SK-N-SH (cell line): Measurements from ENCODE around the gene C6orf89. TPM values are rescaled to one million over a fixed set of nuclear protein-coding genes. Genes with fewer than 3 reads are reported as not detected.

Source experiments
- CTCF ChIA-PET: fragments of 300-600, 350-600 bp; formaldehyde crosslinking; extraction: SDS; loops from one replicate; lab custom pipeline; 2021; lab: Yijun Ruan, JAX
- POLR2A ChIA-PET: fragments of 350-600 bp; sonication (Branson Sonifier 250); formaldehyde crosslinking; extraction: SDS; loops from one replicate; lab custom pipeline; 2020; ENCODE audit warnings: antibody characterized with exemption, inconsistent platforms; lab: Yijun Ruan, JAX
- DNase-seq: peaks from one replicate; pipeline ENCODE4 v3.0.0; 2012
- H2AFZ ChIP-seq: fragments of 200-600 bp; sonication (generic); 2 replicates; pipeline ENCODE4 v1.8.1; 2016; ENCODE audit warnings: antibody characterized with exemption, mild to moderate bottlenecking, low read depth
- H3F3A ChIP-seq: fragments of 200-600 bp; sonication (generic); replicated peaks from 2 replicates; pipeline ENCODE3; 2016; ENCODE audit warnings: antibody characterized with exemption, mild to moderate bottlenecking; ENCODE audit not compliant: insufficient read depth
- H3K27ac ChIP-seq, 2 experiments: fragments of 200-500 bp in 1 of 2; fragments of 200-600 bp in 1 of 2; sonication (Bioruptor generic) in 1 of 2; sonication (generic), shearing (Covaris generic) in 1 of 2; 2 replicates each; pipeline versions ENCODE4 v1.5.1 to v1.6.1; 2014 to 2016; ENCODE audit warnings: low read depth in 2 of 2, inconsistent platforms in 1 of 2, low read length in 1 of 2, mild to moderate bottlenecking in 1 of 2, mixed read lengths in 1 of 2
- H3K27me3 ChIP-seq: fragments of 200-600 bp; sonication (generic), shearing (Covaris generic); 2 replicates; pipeline ENCODE4 v1.6.1; 2016; ENCODE audit warnings: mixed run types; ENCODE audit not compliant: insufficient read depth
- H3K36me3 ChIP-seq, 2 experiments: fragments of 200-500 bp in 1 of 2; fragments of 200-600 bp in 1 of 2; sonication (Bioruptor generic) in 1 of 2; sonication (generic) in 1 of 2; replicated peaks in 1 of 2; 2 replicates each; pipeline versions ENCODE3 to v1.5.1; 2014 to 2016; ENCODE audit warnings: low read length in 1 of 2, mild to moderate bottlenecking in 1 of 2; ENCODE audit not compliant: insufficient read depth in 2 of 2, control insufficient read depth in 1 of 2
- H3K4me1 ChIP-seq, 2 experiments: fragments of 200-500 bp in 1 of 2; fragments of 200-600 bp in 1 of 2; sonication (Bioruptor generic) in 1 of 2; sonication (generic), shearing (Covaris generic) in 1 of 2; 2 replicates each; pipeline versions ENCODE4 v1.5.1 to v1.6.1; 2014 to 2016; ENCODE audit warnings: low read depth in 1 of 2, low read length in 1 of 2, mixed run types in 1 of 2; ENCODE audit not compliant: insufficient read depth in 2 of 2, control insufficient read depth in 1 of 2
- H3K4me2 ChIP-seq: fragments of 200-600 bp; sonication (generic), shearing (Covaris generic); 2 replicates; pipeline ENCODE4 v1.6.1; 2017; ENCODE audit warnings: mixed run types
- H3K4me3 ChIP-seq, 2 experiments: fragments of 200-500 bp in 1 of 2; fragments of 200-600 bp in 1 of 2; sonication (Bioruptor generic) in 1 of 2; sonication (generic), shearing (Covaris generic) in 1 of 2; 2 replicates each; pipeline versions ENCODE4 v1.5.1 to v1.8.1; 2014 to 2016; ENCODE audit warnings: low read depth in 2 of 2, inconsistent platforms in 1 of 2, low read length in 1 of 2, mild to moderate bottlenecking in 1 of 2, mixed read lengths in 1 of 2, moderate library complexity in 1 of 2
- H3K79me2 ChIP-seq: fragments of 200-600 bp; sonication (generic); 2 replicates; pipeline ENCODE4 v1.8.1; 2017; ENCODE audit warnings: mild to moderate bottlenecking; ENCODE audit not compliant: insufficient read depth
- H3K9ac ChIP-seq: fragments of 200-600 bp; sonication (generic); 2 replicates; pipeline ENCODE4 v1.6.1; 2017; ENCODE audit warnings: mixed run types
- H3K9me2 ChIP-seq: fragments of 200-600 bp; sonication (generic); 2 replicates; pipeline ENCODE4 v1.6.1; 2017; ENCODE audit warnings: mixed run types
- H3K9me3 ChIP-seq: fragments of 200-600 bp; sonication (generic); 2 replicates; pipeline ENCODE4 v1.6.1; 2017; ENCODE audit warnings: mixed run types, mild to moderate bottlenecking, moderate library complexity
- H4K20me1 ChIP-seq: fragments of 200-600 bp; sonication (generic); 2 replicates; pipeline ENCODE4 v1.6.1; 2017; ENCODE audit warnings: mild to moderate bottlenecking, mixed run types; ENCODE audit not compliant: insufficient read depth
- CHD2 ChIP-seq: fragments of 150-350 bp; IDR thresholded peaks from 2 replicates; pipeline ENCODE4 v1.6.1; 2018; ENCODE audit warnings: low read length; ENCODE audit not compliant: partially characterized antibody
- EP300 ChIP-seq, 2 experiments: IDR thresholded peaks; 2 replicates each; pipeline versions ENCODE4 v1.4.0 to v1.6.1; 2012; ENCODE audit warnings: borderline replicate concordance in 1 of 2, low read depth in 1 of 2, low read length in 1 of 2
- EZH2phosphoT487 ChIP-seq: fragments of 200-600 bp; sonication (generic); IDR thresholded peaks from 2 replicates; pipeline ENCODE4 v1.6.1; 2017; ENCODE audit warnings: low read depth, mixed run types, mild to moderate bottlenecking, antibody characterized with exemption, moderate library complexity, borderline replicate concordance
- FOXJ3 ChIP-seq: sonication (generic); formaldehyde crosslinking; IDR thresholded peaks from 2 replicates; pipeline ENCODE4 v1.5.1; 2020; ENCODE audit warnings: mild to moderate bottlenecking, missing genetic modification reagents
- MEF2A ChIP-seq: IDR thresholded peaks from 2 replicates; pipeline ENCODE4 v1.4.0; 2012; ENCODE audit warnings: low read depth, borderline replicate concordance
- MXI1 ChIP-seq: IDR thresholded peaks from 2 replicates; pipeline ENCODE4 v1.6.1; 2012; ENCODE audit warnings: mild to moderate bottlenecking, low read depth, low read length, improper control_type of control experiment
- NFIC ChIP-seq: IDR thresholded peaks from 2 replicates; pipeline ENCODE4 v1.4.0; 2012; ENCODE audit warnings: borderline replicate concordance
- POLR2AphosphoS5 ChIP-seq: IDR thresholded peaks from 2 replicates; pipeline ENCODE4 v1.6.1; 2012; ENCODE audit warnings: low read depth, low read length
- RFX5 ChIP-seq: IDR thresholded peaks from 2 replicates; pipeline ENCODE4 v1.6.1; 2012; ENCODE audit warnings: mild to moderate bottlenecking, improper control_type of control experiment, low read length
- TAF1 ChIP-seq: IDR thresholded peaks from 2 replicates; pipeline ENCODE4 v1.6.1; 2012; ENCODE audit warnings: low read depth, mild to moderate bottlenecking, low read length, moderate library complexity, borderline replicate concordance
- TEAD4 ChIP-seq: IDR thresholded peaks from 2 replicates; pipeline ENCODE4 v1.4.0; 2012; ENCODE audit warnings: mild to moderate bottlenecking, borderline replicate concordance; ENCODE audit not compliant: insufficient read depth
- WGBS: methylation state at CpG from one replicate; pipeline ENCODE4 v1.1.6; 2017; ENCODE audit warnings: low lambda C conversion rate; 5-methylcytosine and 5-hydroxymethylcytosine counted together
- polyA plus RNA-seq, 3 experiments: library from polyadenylated mRNA; depleted of rRNA; stranded (reverse); fragments of >200 nt; gene quantifications; 2 replicates each; pipeline ENCODE4 v1.2.3, GENCODE V29; 2012
- TF ChIP-seq, protein P1 (sequence below): IDR thresholded peaks from 2 replicates; pipeline ENCODE4 v1.4.0; 2012; ENCODE audit warnings: low read depth
- TF ChIP-seq, protein P2 (sequence below): fragments of 150-350 bp; IDR thresholded peaks from 2 replicates; pipeline ENCODE4 v1.6.1; 2016; ENCODE audit warnings: mild to moderate bottlenecking, low read depth, low read length
- TF ChIP-seq, protein P3 (sequence below): IDR thresholded peaks from 2 replicates; pipeline ENCODE4 v1.4.0; 2012; ENCODE audit warnings: low read depth, borderline replicate concordance

The C6orf89 gene
- polyA plus RNA-seq, 1 of the 3 experiments (the other 2 are of a cell fraction): 20.4 TPM

DNA sequence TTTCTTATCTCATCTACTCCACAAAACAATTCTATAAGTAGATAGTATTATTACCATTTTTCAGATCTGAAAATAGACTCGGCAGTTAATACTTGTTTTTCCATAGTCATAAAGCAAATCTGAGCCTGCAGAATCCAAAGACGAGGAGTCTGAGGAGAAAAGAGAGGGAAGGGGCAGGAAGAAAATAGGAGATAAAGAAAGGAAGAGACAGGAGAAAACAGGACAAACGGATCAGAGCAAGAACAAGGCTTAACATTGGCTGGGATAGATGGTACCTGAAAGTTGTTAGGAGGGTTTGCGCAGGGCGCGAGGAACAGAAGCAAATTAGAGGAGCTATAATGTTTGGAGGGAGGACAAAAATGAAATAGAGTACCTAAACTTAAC, 10.5 kb upstream of the C6orf89 start (continued):
- TF ChIP-seq TAF1: no peak
- no peak for TF ChIP-seq MXI1
- no peak for TF ChIP-seq POLR2AphosphoS5
- no peak for TF ChIP-seq NFIC
- TF ChIP-seq EZH2phosphoT487: no peak

DNA sequence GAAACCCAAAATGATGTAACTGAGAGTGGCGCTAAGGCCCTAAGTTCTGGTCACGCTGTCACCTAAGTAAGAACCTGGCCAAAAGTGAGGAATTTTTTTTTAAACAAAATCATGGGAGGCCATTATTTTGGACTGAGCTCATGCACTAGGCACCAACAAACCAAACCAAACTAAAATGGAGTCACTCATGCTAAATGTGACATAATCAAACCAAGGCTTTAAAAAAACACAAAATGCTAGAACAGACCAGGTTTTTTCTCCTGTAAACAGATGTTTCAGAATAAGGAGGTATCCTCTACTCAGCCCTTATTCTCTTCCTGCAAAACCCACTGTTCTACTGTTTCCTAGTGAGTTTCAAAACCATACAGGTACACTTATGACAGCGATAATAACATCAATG, 1.1 kb upstream of the C6orf89 start:
- Histone ChIP-seq H3K4me3 (no peak overlapping the region), H2AFZ (peak overlapping the region; percentile 94), H4K20me1 (no peaks in the 10 kb centered on the region), H3K27me3 (no peaks in the 10 kb centered on the region), H3K79me2 (peaks cover 36% of the 10 kb centered on the region), H3K9me2 (no peaks in the 10 kb centered on the region), H3K4me1 (peaks cover 0 to 5% of the 10 kb centered on the region in 2 experiments; a peak in 1 of 4 replicates), H3F3A (no peaks in the 10 kb centered on the region), H3K9me3 (no peaks in the 10 kb centered on the region), H3K27ac (no peak overlapping the region), H3K9ac (no peak overlapping the region), H3K36me3 (no peaks in the 10 kb centered on the region), H3K4me2 (no peak overlapping the region)
- ChIA-PET POLR2A (interaction anchor here (1.7 to 4.6 kb wide), 2 partner anchors 10 to 133 kb away, joined by 11 to 26 read pairs; partner anchors contain the start of gene PPIL1), CTCF (interaction anchor here (1.0 to 3.6 kb wide), 22 partner anchors 10 to 327 kb away, joined by 3 to 74 read pairs (median 7); partner anchors contain the start of genes MTCH1 and PPIL1)
- no peak for TF ChIP-seq NFIC
- no peak for TF ChIP-seq RFX5
- no peak for TF ChIP-seq MEF2A
- TF ChIP-seq, protein P1, sequence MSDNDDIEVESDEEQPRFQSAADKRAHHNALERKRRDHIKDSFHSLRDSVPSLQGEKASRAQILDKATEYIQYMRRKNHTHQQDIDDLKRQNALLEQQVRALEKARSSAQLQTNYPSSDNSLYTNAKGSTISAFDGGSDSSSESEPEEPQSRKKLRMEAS: no peak
- no peak for TF ChIP-seq TAF1
- 95% methylated on average over 3 of the region's 3 CpGs for WGBS
- DNase-seq: no peak

DNA sequence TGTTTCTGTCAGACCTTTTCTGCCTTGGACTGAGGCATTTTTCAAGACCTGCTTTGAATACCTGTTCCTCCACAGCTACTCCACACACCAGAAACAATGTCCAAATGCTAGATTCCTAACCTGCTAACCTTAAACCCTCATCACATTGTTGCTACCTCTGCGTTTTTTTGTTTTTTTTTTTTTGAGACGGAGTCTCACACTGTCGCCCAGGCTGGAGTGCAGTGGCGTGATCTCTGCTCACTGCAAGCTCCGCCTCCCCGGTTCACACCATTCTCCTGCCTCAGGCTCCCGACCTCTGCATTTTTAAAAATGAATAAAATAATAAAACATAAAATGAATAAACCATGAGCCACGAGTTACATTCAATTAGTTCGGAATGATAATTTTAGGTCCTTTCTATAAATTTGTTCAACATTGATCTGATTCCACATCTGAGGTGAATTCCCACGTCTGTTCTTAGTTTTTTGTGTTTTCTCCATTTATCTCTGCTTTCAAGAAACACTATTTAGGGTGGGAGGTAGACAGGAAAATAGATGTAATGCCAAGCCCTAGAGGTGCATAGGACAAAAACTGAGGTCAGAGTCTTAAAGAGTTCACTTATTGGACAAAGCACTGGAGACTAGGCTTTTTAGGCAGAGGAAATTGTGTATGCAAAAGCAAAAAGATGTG, 1.3 kb downstream of the C6orf89 start:
- 34% methylated on average over 10 of the region's 10 CpGs for WGBS
- ChIA-PET CTCF (interaction anchor here (1.6 to 3.6 kb wide), 4 partner anchors 13 to 131 kb away, joined by 4 to 74 read pairs (median 21); partner anchors contain the start of gene PPIL1), POLR2A (interaction anchor here (4.6 kb wide), 1 partner anchor 13 kb away, joined by 26 read pairs; the partner anchor contains the start of gene PPIL1)
- H3K36me3 ChIP-seq: no peaks in the 10 kb centered on the region
- H3K9me3 ChIP-seq: no peaks in the 10 kb centered on the region
- no peaks in the 10 kb centered on the region for H3K9me2 ChIP-seq
- H3K4me1 ChIP-seq: peaks cover 0 to 5% of the 10 kb centered on the region in 2 experiments; a peak in 1 of 4 replicates
- peak overlapping the region; percentile 87; the same call in 1 of the 2 replicates for H3K9ac ChIP-seq
- H3K4me3 ChIP-seq: peak overlapping the region; percentile 90 to 96
- H3K4me2 ChIP-seq: peak overlapping the region; percentile 87
- peaks cover 61% of the 10 kb centered on the region for H3K79me2 ChIP-seq
- no peaks in the 10 kb centered on the region; the same call in 1 of the 2 replicates for H4K20me1 ChIP-seq
- H3K27ac ChIP-seq: no peak overlapping the region; a peak in 1 of 4 replicates
- TF ChIP-seq TEAD4 (no peak), EP300 (IDR thresholded peaks at IDR 0.05; ENCODE audit: borderline replicate concordance in 1 of 2, low read depth in 1 of 2, low read length in 1 of 2) (no peak), FOXJ3 (no peak), CHD2 (no peak), POLR2AphosphoS5 (no peak)
- TF ChIP-seq, protein P2, sequence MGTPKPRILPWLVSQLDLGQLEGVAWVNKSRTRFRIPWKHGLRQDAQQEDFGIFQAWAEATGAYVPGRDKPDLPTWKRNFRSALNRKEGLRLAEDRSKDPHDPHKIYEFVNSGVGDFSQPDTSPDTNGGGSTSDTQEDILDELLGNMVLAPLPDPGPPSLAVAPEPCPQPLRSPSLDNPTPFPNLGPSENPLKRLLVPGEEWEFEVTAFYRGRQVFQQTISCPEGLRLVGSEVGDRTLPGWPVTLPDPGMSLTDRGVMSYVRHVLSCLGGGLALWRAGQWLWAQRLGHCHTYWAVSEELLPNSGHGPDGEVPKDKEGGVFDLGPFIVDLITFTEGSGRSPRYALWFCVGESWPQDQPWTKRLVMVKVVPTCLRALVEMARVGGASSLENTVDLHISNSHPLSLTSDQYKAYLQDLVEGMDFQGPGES: no peak
- TF ChIP-seq, protein P3, sequence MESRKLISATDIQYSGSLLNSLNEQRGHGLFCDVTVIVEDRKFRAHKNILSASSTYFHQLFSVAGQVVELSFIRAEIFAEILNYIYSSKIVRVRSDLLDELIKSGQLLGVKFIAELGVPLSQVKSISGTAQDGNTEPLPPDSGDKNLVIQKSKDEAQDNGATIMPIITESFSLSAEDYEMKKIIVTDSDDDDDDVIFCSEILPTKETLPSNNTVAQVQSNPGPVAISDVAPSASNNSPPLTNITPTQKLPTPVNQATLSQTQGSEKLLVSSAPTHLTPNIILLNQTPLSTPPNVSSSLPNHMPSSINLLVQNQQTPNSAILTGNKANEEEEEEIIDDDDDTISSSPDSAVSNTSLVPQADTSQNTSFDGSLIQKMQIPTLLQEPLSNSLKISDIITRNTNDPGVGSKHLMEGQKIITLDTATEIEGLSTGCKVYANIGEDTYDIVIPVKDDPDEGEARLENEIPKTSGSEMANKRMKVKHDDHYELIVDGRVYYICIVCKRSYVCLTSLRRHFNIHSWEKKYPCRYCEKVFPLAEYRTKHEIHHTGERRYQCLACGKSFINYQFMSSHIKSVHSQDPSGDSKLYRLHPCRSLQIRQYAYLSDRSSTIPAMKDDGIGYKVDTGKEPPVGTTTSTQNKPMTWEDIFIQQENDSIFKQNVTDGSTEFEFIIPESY: no peak
- H2AFZ ChIP-seq: no peak overlapping the region
- no peaks in the 10 kb centered on the region for H3K27me3 ChIP-seq
- no peaks in the 10 kb centered on the region for H3F3A ChIP-seq
- DNase-seq: no peak
